ENCODE results near the gene MYORG.
"Not testable (repeated sequence)": the region's sequence is repeated elsewhere in the genome, so short reads cannot be mapped to it uniquely, and the experiment has no call there.

MYORG gene

GRCh38 chr9:34368796-34369195, 7.9 kb downstream of the MYORG start:
- not testable (repeated sequence) for DNase-seq (ENCODE audit: low spot score)

GRCh38 chr9:34367751-34368410, 8.8 kb downstream of the MYORG start:
- DNase-seq (ENCODE audit: low spot score), result not testable (repeated sequence)

- DNase-seq (ENCODE audit: low spot score), result no peak
Observed at GRCh38 chr9:34366365-34366764, 10.3 kb downstream of the MYORG start.

- DNase-seq (ENCODE audit: low spot score), result no peak
Observed at GRCh38 chr9:34365282-34365681, 11.4 kb downstream of the MYORG start.

- no peak for DNase-seq (ENCODE audit: low spot score)
Observed at GRCh38 chr9:34363619-34364351, 12.9 kb downstream of the MYORG start.

GRCh38 chr9:34362614-34363214, 14.0 kb downstream of the MYORG start:
- DNase-seq (ENCODE audit: low spot score), result no peak

- not testable (repeated sequence) for DNase-seq (ENCODE audit: low spot score)
Observed at GRCh38 chr9:34352957-34353356, 23.7 kb downstream of the MYORG start.

- not testable (repeated sequence) for DNase-seq (ENCODE audit: low spot score)
Observed at GRCh38 chr9:34352122-34352652, 24.5 kb downstream of the MYORG start.

- no peak for DNase-seq (ENCODE audit: low spot score)
Observed at GRCh38 chr9:34349324-34349723, 27.4 kb downstream of the MYORG start.

GRCh38 chr9:34347800-34348158, 28.9 kb downstream of the MYORG start:
- DNase-seq (ENCODE audit: low spot score), result no peak

- DNase-seq (ENCODE audit: low spot score), result no peak
Observed at GRCh38 chr9:34346873-34347799, 29.6 kb downstream of the MYORG start.

GRCh38 chr9:34343605-34344004, 33.1 kb downstream of the MYORG start:
- no peak for DNase-seq (ENCODE audit: low spot score)

- no peak for DNase-seq (ENCODE audit: low spot score)
Observed at GRCh38 chr9:34343090-34343489, 33.6 kb downstream of the MYORG start.

GRCh38 chr9:34341659-34342295, 34.9 kb downstream of the MYORG start:
- no peak for DNase-seq (ENCODE audit: low spot score)

GRCh38 chr9:34338665-34339385, 37.9 kb downstream of the MYORG start:
- DNase-seq (ENCODE audit: low spot score), result no peak

GRCh38 chr9:34338079-34338478, 38.6 kb downstream of the MYORG start:
- not testable (repeated sequence) for DNase-seq (ENCODE audit: low spot score)

- DNase-seq (ENCODE audit: low spot score), result no peak
Observed at GRCh38 chr9:34337403-34337802, 39.3 kb downstream of the MYORG start.

- no peak for DNase-seq (ENCODE audit: low spot score)
Observed at GRCh38 chr9:34335376-34335775, 41.3 kb downstream of the MYORG start.

- no peak for DNase-seq (ENCODE audit: low spot score)
Observed at GRCh38 chr9:34334916-34335315, 41.8 kb downstream of the MYORG start.

GRCh38 chr9:34334337-34334824, 42.3 kb downstream of the MYORG start:
- DNase-seq (ENCODE audit: low spot score), result no peak

GRCh38 chr9:34333836-34334235, 42.9 kb downstream of the MYORG start:
- DNase-seq (ENCODE audit: low spot score), result no peak
